KMS-11 (cell line): ENCODE data around the gene CWC15.

ENCODE experiments used
- H2AFZ ChIP-seq: fragments of 200-600 bp; sonication (generic); 2 replicates; pipeline ENCODE4 v1.6.1; 2016; ENCODE audit warnings: antibody characterized with exemption, mixed run types, low read depth
- H3K27ac ChIP-seq: fragments of 200-600 bp; sonication (generic); 2 replicates; pipeline ENCODE4 v1.6.1; 2016; ENCODE audit warnings: mild to moderate bottlenecking, mixed run types
- H3K27me3 ChIP-seq: fragments of 200-600 bp; sonication (generic); 2 replicates; pipeline ENCODE4 v1.6.1; 2017; ENCODE audit warnings: mild to moderate bottlenecking, low read depth, mixed run types, moderate library complexity; ENCODE audit not compliant: insufficient read depth
- H3K36me3 ChIP-seq: fragments of 200-600 bp; sonication (generic); 2 replicates; pipeline ENCODE4 v1.6.1; 2017; ENCODE audit warnings: mild to moderate bottlenecking, mixed run types; ENCODE audit not compliant: insufficient read depth
- H3K4me1 ChIP-seq: fragments of 200-600 bp; sonication (generic); 2 replicates; pipeline ENCODE4 v1.6.1; 2016; ENCODE audit warnings: mild to moderate bottlenecking, low read depth, mixed run types; ENCODE audit not compliant: poor library complexity, severe bottlenecking
- H3K4me2 ChIP-seq: fragments of 200-600 bp; sonication (generic); 2 replicates; pipeline ENCODE4 v1.7.0; 2016; ENCODE audit warnings: mild to moderate bottlenecking, mixed run types
- H3K4me3 ChIP-seq: fragments of 200-600 bp; sonication (generic); IDR thresholded peaks from 2 replicates; pipeline ENCODE4 v1.6.1; 2017; ENCODE audit warnings: low read depth, low read length, mixed read lengths; ENCODE audit not compliant: insufficient read depth
- H3K79me2 ChIP-seq: fragments of 200-600 bp; sonication (generic); 2 replicates; pipeline ENCODE4 v1.6.1; 2016; ENCODE audit warnings: low read depth, mixed run types; ENCODE audit not compliant: insufficient read depth
- H3K9ac ChIP-seq: fragments of 200-600 bp; sonication (generic); 2 replicates; pipeline ENCODE4 v1.6.1; 2016; ENCODE audit warnings: mild to moderate bottlenecking, mixed run types
- H4K20me1 ChIP-seq: fragments of 200-600 bp; sonication (generic); 2 replicates; pipeline ENCODE4 v1.6.1; 2016; ENCODE audit warnings: mild to moderate bottlenecking, mixed run types; ENCODE audit not compliant: insufficient read depth
- TF ChIP-seq, protein P1 (sequence below): fragments of 200-600 bp; sonication (generic); conservative IDR thresholded peaks from 2 replicates; pipeline ENCODE4 v1.6.1; 2017; ENCODE audit warnings: low read depth, mild to moderate bottlenecking, antibody characterized with exemption, low read length, moderate library complexity, mixed read lengths

Gene CWC15

GRCh38 chr11:94974178-94974577 is 822 bp upstream of the CWC15 start:
- Histone ChIP-seq H3K27ac (no peak overlapping the region; the same call in 1 of the 2 replicates), H3K4me2 (peak overlapping the region; percentile 34), H3K27me3 (no peaks in the 10 kb centered on the region), H3K36me3 (0 out of 2 replicates have a peak, but pooled peaks cover 7% of the 10 kb centered on the region), H3K79me2 (peaks cover 17% of the 10 kb centered on the region), H3K4me3 (no peak overlapping the region), H4K20me1 (no peaks in the 10 kb centered on the region), H3K9ac (peak overlapping the region; percentile 81; the same call in 1 of the 2 replicates), H2AFZ (peak overlapping the region; percentile 98), H3K4me1 (peaks cover 11% of the 10 kb centered on the region)
- TF ChIP-seq, protein P1, sequence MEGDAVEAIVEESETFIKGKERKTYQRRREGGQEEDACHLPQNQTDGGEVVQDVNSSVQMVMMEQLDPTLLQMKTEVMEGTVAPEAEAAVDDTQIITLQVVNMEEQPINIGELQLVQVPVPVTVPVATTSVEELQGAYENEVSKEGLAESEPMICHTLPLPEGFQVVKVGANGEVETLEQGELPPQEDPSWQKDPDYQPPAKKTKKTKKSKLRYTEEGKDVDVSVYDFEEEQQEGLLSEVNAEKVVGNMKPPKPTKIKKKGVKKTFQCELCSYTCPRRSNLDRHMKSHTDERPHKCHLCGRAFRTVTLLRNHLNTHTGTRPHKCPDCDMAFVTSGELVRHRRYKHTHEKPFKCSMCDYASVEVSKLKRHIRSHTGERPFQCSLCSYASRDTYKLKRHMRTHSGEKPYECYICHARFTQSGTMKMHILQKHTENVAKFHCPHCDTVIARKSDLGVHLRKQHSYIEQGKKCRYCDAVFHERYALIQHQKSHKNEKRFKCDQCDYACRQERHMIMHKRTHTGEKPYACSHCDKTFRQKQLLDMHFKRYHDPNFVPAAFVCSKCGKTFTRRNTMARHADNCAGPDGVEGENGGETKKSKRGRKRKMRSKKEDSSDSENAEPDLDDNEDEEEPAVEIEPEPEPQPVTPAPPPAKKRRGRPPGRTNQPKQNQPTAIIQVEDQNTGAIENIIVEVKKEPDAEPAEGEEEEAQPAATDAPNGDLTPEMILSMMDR: no peak

GRCh38 chr11:94972700-94973098 is 657 bp downstream of the CWC15 start:
- Histone ChIP-seq H3K4me3 (no peak overlapping the region), H3K79me2 (peaks cover 17% of the 10 kb centered on the region), H3K4me1 (peaks cover 11% of the 10 kb centered on the region), H3K4me2 (peak overlapping the region; percentile 76), H2AFZ (no peak overlapping the region; the same call in 1 of the 2 replicates), H3K9ac (peak overlapping the region; percentile 81; the same call in 1 of the 2 replicates), H3K27ac (no peak overlapping the region), H3K36me3 (0 out of 2 replicates have a peak, but pooled peaks cover 7% of the 10 kb centered on the region), H3K27me3 (no peaks in the 10 kb centered on the region), H4K20me1 (no peaks in the 10 kb centered on the region)
- TF ChIP-seq, protein P1: no peak

- Histone ChIP-seq H3K27me3 (no peaks in the 10 kb centered on the region), H4K20me1 (no peaks in the 10 kb centered on the region; the same call in 1 of the 2 replicates), H3K4me2 (no peak overlapping the region), H3K27ac (no peak overlapping the region), H3K4me3 (no peak overlapping the region), H3K4me1 (peaks cover 11% of the 10 kb centered on the region), H2AFZ (no peak overlapping the region), H3K36me3 (0 out of 2 replicates have a peak, but pooled peaks cover 7% of the 10 kb centered on the region), H3K9ac (no peak overlapping the region), H3K79me2 (peaks cover 17% of the 10 kb centered on the region)
- TF ChIP-seq, protein P1: peak; percentile 41
Measured at GRCh38 chr11:94968334-94968958, 4.9 kb downstream of the CWC15 start.

GRCh38 chr11:94964934-94965333 is 8.4 kb downstream of the CWC15 start:
- Histone ChIP-seq H3K4me2 (no peak overlapping the region), H3K9ac (no peak overlapping the region), H3K4me1 (no peaks in the 10 kb centered on the region), H3K79me2 (no peaks in the 10 kb centered on the region), H3K27me3 (no peaks in the 10 kb centered on the region), H3K27ac (no peak overlapping the region), H3K4me3 (no peak overlapping the region), H4K20me1 (no peaks in the 10 kb centered on the region; the same call in 1 of the 2 replicates), H2AFZ (no peak overlapping the region), H3K36me3 (no peaks in the 10 kb centered on the region)
- TF ChIP-seq, protein P1: no peak
